OCI-M1 (cell line): Measurements from ENCODE around the gene RALGDS.
A peak's percentile ranks its signal among the peaks of the same experiment; 100 is the strongest.

ENCODE experiments used
- DNase-seq: peaks from one replicate; lab custom pipeline; 2025; lab: John Stamatoyannopoulos, UW

RALGDS gene

GRCh38 chr9:133051281-133051900 lies 69.6 kb downstream of the RALGDS start:
- no peak for DNase-seq

- DNase-seq, result no peak
Observed at GRCh38 chr9:133050781-133051180, 70.3 kb downstream of the RALGDS start.

GRCh38 chr9:133050142-133050541 lies 70.9 kb downstream of the RALGDS start:
- DNase-seq, result no peak

- no peak for DNase-seq
Observed at GRCh38 chr9:133049043-133049442, 72.0 kb downstream of the RALGDS start.

- DNase-seq, result peak; percentile 33
Observed at GRCh38 chr9:133048595-133048994, 72.4 kb downstream of the RALGDS start.
